NCI-H69 (cell line): ENCODE data around the gene CLCA1.
A peak's percentile ranks its signal among the peaks of the same experiment; 100 is the strongest.

Source experiments
- DNase-seq: peaks from one replicate; lab custom pipeline; 2025; lab: John Stamatoyannopoulos, UW

Gene CLCA1

DNA sequence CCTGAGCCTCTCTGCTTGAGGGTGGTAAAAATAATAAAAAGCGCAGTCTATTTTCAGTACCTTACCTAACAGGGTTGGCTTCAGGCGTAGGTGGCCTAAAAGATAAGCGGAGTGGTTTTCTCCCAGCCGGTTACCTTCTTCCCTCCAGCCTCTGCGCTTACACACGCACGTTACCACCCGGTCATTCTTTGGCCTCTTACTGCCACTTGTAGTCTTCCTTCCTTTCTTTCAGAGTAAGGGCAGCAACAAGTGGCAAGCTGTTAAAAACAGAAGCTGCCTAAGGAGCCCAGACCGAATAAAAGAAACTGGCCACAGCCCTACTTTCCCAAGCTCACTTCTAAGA, 35.4 kb downstream of the CLCA1 start:
- no peak for DNase-seq

DNA sequence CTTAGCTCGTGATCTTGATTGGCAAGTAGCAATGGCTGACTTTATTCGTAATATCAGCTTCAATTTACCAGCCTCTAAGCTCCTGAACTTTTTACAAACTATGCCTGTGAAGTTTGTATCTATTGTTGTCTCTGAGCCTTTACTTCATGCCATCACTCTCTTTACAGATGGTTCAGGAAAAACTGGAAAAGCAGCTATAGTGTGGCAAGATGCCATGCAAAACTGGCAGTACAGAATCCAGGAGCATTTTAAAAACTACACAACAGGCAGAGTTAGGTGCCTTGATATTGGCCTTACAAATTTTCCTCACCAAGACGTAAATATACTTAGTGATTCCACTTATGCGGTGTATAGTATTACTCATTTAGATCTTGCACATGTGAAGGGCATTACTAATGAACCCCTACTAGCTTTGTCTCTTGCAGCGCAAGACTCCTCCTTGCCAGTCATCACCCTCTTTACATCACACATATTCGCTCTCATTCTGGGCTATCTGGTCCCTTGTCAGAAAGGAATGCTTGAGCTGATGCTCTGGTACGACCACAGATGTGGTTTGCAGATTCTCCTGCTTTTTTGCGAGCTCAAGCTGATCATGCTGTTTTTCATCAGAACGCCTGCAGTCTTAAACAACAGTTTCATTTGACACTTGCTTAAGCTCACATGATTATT, 36.3 kb downstream of the CLCA1 start:
- DNase-seq, result no peak

DNA sequence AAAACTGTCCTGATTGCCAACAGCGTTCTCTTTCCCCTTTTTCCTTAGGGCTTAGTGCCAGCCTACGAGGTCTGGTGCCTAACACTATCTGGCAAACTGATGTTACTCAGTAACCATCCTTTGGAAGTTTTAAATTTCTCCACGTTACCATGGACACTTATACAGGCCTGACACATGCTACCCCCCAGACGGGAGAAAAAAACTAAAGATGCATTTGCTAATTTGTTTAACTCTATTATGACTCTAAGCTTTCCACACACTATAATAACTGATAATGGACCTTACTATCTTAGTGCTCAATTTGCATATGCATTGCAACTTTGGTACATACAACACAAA, 36.8 kb downstream of the CLCA1 start:
- DNase-seq, result no peak

DNA sequence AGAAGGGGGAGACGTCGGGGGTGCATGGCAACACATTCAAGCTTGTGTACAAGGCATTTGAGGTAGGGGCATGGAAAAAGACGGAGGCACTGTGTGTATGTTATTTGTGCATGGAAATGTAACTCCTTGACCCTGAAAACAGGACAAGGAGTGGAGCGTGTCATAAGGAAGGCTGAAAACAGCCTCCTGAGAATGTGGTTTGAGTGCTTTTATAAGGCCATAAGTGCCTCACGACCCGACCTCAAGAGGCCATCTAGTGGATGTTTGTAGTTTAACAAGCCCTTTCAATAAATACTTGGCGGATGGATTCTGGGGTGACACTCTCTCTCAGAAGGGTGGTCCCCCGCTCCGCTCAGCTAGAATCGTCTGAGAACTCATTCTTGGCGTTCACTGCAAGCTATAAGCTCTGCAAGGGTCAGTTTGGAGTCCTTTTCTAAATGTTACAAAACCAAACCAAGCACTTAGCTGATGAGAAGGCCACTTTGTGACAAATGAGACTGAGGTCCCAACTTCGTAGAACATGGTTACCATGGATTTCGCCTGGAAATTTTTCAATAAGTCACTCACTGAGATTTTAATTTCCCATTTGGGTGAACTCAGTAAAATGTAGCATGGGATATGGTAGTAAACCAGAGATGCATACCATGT, 39.3 kb downstream of the CLCA1 start:
- DNase-seq, result peak; percentile 46

DNA sequence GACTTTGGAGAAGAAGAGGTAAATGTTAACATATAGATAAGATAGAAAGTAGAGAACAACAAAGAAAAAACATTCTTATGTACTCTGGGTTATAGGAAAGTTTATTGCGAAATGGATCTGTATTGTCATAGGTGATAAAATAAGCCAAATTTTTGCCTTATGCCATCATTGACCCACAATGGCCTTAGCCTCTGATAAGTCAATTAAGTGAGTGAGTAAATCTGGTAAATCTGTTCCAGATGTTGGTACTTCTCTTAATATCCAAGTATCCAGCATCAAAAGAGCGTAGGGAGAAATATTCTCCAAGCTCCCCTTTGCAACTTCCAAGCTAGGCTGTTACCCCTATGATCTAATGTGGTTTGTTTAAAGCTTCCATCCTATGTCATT, 39.8 kb downstream of the CLCA1 start:
- no peak for DNase-seq

DNA sequence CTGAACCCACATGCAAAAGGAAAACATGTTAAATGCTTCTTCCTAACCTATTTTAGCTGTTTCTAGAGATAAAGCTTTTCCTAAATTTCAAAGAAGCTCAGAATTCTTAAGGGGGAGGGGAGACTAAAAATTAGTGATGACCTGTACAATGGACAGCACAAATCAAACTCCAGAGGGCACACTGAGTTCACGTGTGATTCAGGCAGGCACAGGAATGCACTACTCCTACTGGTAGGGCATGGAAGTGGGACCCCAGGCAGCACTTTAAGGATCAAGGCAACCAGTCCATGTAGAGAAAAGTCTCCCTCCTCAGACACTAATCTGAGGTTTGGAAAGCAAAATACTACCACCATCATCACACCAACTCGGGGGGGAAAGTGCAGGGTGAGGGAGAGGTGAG, 46.9 kb downstream of the CLCA1 start:
- DNase-seq, result peak; percentile 67

DNA sequence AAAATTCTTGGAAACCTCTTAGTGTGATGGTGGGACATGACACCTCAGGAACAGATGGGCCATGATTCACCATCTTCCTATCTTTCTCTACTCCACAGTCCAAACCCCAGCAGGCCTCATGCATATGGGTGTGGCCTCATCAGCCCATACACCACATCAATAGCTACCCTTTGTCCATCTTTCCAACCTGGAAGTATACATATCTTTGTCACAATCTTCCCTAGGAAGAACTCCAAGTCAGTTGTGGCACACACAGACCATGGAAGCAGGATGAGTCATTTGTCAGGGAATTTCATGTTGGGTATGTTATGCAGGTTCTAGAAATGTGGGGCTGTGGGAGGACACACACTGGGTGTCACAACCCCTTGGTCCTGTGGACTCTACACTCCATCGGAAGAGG, 47.6 kb downstream of the CLCA1 start:
- no peak for DNase-seq

DNA sequence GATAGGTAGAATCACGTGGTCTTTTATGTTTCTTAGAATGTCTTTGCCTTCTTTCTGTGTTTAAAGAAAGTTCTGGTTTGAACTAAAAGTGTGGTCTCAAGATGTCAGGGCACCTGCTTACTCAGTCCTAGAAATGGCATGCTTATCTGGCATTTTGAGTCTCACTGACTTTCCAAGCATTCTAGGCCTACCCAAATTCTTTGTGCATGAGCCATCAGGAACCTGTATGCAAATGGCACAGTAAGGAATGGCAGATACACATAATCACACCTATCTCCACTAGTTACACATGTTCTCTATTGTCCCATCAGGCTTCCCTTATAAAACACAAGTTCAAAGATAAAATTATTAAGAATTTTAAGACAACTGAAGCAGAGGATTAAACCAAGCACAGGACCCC, 48.6 kb downstream of the CLCA1 start:
- no peak for DNase-seq

DNA sequence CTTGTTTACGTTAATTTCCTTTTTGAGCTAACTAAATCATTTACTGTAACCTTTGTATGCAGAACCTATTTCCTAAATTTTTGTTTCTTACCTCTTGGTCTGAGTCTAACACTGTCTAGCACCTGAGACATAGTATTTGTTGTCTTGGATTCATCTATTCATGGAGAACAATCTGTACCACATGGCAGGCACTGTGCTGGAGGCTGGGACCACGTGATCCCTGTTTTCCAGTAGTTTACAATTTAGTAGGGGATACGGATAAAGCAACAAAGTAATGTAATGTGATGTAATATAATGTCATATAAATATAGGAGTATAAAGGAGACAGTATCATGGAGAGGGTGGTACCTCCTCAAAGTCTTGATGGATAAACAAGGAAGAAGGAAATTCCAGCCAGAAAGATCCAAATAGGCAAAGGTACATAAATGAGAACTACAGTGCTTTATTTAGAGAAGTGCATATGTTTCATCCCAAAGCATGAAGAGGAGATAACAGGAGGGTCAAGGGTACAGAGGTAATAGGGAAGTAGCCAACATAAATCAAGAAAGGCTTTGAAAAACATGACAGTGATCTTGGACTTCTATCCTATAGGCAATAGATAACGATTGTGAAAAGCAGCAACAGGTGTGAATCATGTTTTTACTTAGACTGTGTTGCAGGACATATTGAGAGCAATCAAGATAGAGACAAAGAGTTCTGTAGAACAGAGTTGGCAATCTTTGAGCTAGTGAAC, 52.2 kb downstream of the CLCA1 start:
- no peak for DNase-seq

DNA sequence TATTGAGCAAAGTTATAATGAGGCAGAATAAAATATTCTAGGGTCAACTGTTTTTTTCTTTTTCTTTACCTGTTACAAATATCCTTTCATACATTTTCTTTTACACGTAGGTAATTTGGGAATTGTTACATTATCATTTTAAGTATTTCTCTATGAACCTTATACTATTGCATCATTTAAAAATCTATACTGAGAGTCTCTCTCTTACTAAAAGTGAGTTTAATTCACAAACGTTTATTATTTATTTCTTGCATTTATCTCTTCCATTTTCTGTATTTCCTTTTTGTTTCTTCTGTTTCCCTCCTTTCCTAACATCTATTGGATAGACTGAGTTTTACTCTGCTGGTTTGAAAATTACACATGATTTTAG, 52.8 kb downstream of the CLCA1 start:
- no peak for DNase-seq

DNA sequence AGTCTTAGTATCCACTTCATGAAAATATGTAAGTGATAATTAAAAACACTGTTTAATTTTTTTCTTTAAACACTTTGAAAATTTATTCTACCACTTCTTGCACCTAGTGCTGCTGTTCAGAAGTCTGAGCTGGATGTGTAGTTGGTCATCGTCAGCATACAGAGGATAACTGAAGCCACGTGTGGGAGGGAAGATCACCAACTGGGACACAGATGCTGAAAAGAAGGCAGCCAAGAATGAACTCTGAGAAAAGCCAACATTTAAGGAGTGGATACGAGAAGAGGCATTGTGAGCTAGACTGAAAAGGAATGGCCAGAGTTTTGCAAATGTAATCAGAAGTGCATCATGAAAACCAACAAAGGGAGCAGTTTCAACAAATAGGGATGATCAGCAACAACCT, 53.5 kb downstream of the CLCA1 start:
- no peak for DNase-seq

DNA sequence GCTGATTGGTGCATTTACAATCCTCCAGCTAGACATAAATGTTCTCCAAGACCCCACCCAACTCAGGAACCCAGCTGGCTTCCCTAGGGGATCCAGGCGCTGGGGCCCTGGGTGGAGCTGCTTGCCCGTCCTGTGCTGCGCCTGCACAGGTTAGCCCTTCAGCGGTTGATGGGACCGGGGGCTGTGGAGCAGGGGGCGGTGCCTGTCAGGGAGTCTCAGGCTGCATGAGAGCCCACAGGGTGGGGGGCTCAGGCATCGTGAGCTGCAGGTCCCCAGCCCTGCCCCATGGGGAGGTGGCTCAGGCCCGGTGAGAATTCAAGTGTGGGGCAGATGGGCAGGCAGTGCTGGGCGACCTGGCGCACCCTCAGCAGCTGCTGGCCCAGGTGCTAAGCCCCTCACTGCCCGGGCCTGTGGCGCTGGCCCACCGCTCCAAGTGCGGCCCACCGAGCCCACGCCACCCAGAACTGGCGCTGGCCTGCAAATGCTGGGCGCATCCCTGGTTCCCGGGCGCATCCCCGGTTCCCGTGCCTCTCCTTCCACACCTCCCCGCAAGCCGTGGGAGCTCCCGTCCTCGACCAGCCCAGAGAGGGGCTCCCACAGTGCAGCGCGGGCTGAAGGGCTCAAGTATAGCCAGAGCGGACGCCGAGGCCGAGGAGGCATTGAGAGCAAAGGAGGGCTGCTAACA, 55.1 kb downstream of the CLCA1 start:
- no peak for DNase-seq

DNA sequence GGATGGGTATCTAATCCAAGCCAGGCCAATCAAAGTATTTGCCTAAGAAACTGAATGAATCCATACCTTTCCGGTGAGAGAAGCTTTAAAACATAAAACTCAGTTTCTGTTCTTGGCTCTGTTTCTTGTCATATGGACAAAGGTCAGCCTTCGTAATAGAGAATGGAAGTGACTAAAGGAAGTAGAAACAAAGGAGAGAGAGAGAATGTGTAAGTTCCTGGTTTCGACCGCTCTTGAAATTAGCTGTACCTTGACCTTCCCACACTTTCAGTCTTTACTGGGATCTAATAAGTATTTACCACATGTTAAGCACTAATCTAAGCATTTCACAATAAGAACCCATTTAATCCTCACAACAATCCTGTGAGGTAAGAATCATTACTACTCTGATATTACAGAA, 58.6 kb downstream of the CLCA1 start:
- DNase-seq, result no peak

DNA sequence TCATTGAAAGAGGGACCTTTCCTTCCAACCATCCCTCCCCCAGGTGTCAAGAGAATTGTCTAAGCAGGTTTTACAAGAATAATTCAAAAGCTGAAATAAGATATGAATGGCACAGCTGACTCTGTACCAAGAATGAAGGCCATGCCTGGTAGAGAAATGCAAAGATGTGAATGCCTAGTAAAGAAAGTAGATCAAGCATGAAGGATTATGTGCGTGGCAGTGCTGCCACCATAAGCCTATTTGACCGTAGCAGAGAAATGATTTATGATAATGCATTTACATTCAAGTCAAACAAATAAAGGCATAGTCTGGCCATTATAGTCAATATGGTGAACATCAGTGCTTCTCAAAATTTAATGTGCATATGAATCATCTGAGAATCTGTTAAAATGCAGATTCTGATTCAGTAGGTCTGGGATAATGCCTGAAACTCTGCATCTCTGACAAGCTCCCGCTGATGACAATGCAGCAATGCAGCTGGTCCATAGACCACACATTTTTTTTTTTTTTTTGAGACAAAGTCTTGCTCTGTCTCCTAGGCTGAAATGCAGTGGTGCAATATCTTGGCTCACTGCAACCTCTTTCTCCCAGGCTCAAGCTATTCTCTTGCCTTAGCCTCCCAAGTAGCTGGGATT, 61.6 kb downstream of the CLCA1 start:
- DNase-seq, result peak; percentile 80

DNA sequence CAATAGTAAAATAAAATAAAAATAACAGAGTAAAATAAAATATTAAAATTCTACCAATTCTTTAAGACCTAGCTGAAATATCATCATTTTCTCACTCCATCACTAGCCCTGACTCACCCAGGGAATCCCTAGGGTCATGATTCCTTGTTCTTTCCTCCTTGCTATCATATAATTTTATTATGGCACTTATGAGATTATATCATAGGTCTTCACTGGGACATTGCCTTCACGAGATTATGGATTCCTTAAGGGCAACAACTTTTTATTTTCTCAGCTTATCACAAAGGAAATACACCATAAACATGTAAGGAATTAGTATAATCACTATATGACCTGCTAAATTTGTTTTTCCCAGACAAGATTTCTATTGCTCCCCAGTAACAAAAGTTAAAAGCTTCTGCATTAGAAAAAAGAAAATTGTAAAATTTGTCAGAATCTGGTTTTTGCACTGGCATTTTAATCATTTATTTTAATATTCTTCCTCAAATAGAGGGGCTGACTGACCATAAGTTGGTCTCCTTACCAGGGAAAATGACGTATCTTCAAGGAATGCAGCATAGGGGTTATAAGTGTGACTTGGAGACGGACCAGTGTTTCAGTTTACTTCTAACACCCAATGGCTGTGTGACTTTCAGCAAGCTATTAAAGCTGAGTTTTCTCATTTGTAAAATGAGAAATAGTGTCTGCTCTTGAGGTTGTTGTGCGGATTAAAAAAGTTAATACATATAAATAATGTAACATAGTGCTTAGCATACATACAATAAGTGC, 69.4 kb downstream of the CLCA1 start:
- DNase-seq, result no peak

DNA sequence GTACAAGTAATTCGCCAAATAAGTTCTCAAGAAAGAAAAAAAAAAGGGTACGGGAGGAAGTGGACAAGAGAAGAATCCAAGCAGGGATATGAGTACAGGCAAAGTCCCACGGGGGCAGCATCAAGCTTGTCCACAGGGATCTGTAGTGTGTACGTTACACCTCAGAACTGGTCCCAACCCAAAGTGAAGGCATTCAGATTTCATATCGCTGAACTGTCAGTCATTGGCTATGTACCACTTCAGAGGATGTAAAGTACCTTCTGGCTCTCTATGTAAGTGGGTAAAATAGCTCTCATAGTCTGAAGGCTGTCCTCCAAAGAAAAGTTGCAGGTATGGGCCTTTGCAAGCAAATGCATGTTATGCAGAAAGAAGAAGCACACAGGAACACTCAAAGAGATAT, 70.0 kb downstream of the CLCA1 start:
- DNase-seq, result no peak

DNA sequence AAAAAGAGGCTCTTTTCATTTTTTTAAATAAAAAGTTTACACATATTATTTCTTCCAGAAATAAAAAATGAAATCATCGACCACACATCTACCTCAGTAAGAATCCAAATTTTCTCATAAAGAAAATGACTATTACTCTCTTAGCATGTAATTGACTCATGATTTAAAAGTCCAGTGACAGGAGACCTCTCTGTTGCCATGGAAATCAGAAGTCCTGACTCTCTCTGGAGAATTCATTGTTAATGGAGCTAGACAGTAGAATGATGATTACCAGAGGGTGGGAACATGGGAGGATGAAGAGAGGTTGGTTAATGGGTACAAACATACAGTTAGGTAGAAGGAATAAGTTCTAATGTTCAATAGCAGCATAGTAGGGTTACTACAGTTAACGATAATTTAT, 73.1 kb downstream of the CLCA1 start:
- DNase-seq, result peak; percentile 29

DNA sequence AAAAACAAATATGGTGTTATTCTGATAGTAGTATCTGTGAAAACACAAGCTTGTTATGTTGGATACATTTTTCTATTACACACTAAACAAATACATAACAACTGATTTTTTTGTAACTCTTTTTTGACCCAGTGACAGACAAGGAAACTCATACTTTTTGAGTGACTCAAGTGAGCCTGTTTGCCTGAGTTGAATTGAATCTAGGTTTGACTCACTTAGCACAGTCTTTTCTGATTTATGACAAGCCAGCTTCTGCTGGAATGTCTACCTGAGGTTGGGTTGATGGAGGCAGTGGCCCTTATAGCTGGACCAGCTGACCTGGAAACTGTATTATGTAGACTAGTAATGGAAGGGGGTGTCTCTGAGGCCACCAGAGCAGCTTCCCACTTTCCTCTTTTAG, 73.9 kb downstream of the CLCA1 start:
- no peak for DNase-seq

DNA sequence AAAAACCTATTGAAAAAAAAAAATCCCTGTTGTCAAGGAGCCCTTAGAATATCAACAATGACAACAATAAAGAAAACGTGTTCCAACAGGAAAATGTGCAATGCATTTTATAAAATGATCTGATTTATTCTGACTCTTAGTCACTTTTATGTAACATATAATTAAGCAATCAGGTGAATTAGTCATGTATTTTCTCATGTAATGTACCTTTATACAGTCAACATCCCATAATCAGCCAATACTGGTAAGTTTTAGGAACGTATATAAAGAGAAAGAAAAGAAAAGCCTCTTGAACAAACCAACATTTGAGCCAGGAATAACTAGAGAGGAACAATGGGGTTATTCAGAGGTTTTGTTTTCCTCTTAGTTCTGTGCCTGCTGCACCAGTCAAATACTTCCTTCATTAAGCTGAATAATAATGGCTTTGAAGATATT, 78.1 kb downstream of the CLCA1 start, which contains the start of gene CLCA4:
Gene CLCA4, plus strand, starts transcription at position 292 of the 435 bp plus-strand sequence. Its CDS starts 42 bp downstream, at position 334.
- DNase-seq, result peak; percentile 85

DNA sequence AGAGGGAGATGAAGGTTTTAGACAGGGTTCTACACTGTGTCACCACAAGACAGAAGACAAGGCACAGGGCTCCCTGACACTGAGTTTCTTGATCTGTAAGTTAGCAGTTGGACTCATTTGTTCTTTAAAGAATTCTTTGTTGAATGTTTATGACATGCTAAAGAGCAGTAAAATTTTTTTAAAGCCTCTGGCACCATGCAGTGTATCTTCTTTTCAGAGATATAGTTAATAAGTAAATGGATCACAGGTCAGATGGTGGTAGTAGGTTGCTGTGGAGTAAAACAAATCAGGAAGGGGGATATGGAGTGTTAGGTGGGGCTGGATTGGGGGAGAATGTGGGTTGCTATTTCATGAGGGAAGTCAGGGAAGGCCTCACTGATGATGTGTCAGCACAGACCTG, 80.1 kb downstream of the CLCA1 start:
- no peak for DNase-seq
